NCI-H1048 (cell line): Measurements from ENCODE around the gene AGRP.

Experiments used
- DNase-seq: peaks from one replicate; lab custom pipeline; 2025; lab: John Stamatoyannopoulos, UW

AGRP gene

DNA sequence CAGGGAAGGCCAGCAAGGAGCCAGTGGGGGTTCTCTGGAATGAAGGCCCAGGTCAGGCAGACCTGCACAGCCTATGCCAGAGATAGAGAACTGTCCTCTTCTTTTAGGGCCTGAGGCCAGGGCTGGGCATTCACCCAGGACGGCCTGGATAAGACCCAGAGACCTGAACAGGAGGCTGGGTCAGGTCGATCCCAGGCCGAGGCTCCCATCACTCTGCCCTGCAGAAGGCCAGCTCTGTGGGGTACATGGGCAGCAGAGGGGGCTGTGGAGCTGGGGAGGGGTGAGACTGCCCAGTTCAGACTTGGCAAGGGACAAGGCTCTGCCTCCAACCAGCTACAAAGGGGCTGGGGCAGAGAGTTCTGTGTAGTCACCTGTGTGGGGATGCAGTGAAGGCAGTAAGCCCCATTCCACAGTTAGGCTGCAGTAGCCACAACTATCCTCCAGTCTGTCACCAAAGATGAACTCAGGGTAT lies 37.9 kb downstream of the AGRP start:
- DNase-seq: no peak

DNA sequence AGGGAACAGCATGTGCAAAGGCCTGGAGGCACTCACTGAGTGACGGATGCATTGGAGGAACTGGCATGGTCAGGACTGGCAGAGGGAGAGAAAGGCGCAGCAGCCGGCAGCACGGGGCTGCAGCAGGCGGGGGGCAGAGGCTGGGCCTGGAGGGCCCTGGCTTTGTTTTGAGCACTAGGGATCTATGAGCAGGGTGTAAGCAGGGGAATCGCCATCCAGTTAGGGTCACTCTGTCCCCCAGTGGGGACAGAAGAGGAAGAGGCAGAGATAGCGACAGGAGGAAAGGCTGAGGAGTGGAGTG lies 38.3 kb downstream of the AGRP start:
- no peak for DNase-seq

DNA sequence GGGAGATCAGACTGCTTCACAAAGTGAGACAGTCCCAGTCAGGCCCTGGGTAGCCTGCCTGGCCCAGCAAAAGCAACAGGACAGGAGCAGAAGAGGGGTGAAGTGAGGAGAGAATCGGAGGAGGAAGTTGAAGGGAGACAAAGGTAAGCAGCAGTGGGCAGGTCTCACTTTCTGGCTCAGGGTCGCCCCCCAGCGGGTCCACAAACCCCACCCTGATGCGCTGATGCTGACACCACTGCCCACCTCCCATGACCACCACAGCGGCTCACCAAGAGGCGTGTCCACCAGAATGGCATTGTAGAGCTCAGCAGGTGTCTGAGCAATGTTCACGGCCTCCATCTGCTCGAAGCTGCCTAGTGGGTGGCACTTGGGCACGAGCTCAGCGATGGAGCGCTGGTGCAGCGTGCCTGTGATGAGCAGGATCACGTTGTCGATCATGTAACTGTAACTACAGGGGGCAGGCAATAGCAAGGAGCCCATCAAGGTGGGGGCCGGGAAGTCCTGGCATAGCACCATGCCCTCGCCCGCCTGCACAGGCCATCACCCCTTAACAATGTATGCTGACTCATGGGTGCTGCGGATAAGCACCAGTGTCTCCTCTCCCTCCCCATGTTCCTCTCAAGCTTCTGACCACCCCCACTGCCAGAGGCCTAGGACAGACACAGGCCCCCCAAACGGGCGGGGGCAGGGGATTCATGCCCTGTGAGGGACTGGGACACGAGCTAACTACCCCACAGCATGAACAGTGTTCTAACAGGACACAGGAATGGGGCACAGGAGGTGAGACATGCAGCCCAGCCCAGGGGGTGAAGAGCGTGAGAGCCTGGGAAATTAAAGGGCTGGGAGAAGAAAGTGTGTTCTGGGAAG lies 38.9 kb downstream of the AGRP start:
- no peak for DNase-seq

DNA sequence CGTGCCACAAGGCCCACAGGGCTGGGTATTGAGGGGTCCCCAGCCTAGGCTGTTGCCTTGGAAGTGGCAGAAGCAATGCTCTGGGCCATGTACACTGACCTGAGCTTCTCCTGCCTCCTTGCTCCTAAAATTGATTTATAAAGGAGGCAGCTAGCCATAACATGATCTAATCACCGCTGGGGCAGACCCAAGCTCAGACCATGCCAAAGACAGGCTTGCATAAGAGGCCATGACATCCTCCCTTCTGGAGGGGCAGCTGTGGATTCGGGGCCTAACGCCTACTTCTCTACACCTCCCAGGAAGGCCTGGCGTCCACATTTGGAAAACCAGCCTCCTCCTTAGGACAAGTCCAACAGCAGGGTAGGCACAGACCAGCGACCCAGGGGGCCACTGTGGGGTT lies 40.1 kb downstream of the AGRP start:
- no peak for DNase-seq

DNA sequence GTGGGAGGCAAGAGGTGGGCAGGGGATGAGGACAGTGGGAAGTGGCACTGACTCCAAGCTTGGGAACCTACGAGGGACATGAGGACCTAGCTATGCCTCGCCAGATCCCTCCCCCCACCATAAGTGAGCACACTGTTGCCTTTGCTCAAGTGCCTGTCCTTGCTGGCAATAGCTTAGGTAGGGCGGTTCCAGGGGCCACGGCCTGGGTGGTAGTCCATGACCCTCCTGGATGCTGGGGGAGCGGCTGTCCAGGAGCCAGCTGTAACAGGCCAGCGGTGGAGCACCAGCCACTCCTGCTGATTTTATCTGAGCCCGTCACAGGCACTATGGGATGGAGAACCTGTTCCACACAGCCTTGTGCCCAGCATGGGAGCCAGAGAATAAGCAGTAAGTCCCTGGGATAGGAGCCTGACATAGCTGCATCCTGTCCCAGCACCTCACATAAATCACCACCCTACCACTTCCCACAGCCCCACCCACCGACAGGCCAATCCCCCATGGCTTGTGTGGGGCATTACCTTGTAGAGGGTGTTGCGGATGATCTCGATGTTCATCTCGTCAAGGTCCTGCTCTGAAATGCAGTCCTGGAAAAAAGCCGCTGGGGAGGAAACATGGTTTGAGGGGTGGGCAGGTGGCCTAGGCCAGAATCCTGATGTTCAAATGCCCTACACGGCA lies 40.6 kb downstream of the AGRP start:
- DNase-seq: no peak

DNA sequence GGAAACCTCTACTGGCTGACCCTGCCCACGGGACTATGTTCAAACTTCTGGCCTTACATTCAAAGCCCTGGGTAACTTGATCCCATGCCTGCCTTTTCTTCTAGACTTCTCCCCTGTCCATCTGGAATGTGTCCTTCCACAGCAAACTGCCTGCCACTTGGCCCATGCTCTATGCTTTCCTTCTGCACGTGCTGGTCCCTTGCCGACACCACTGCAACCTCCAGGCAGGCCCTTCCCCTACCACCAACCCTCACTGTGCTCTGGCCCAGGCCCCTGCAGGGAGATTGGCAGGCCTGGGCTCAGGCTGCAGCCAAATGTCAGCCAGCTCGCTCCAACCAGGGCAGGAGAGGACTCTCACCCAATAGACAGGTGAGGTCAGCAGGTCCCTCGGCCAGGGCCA lies 41.4 kb downstream of the AGRP start:
- no peak for DNase-seq

DNA sequence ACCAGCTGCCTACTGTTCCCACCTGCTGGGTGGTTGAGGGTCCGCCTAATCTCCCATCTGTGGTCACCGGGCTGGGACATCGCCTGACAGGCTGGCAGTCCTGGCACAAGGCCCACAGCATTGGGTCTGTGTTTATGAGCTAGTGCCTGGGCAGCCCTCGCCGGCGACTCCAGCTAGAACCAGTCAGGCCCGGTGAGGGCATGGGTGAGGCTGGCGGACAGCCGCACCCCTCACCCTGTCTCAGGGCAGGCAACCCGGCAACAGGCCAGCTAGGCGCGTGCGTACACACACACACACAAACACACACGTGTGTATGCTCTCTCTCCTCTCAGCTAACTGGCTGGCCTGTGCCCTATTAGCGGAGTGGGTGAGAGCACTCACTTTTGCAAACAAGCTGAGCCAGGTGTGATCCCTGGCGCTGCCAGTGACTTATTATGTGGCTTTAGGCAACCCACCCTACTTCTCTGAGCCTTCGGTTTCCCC lies 42.0 kb downstream of the AGRP start:
- no peak for DNase-seq

DNA sequence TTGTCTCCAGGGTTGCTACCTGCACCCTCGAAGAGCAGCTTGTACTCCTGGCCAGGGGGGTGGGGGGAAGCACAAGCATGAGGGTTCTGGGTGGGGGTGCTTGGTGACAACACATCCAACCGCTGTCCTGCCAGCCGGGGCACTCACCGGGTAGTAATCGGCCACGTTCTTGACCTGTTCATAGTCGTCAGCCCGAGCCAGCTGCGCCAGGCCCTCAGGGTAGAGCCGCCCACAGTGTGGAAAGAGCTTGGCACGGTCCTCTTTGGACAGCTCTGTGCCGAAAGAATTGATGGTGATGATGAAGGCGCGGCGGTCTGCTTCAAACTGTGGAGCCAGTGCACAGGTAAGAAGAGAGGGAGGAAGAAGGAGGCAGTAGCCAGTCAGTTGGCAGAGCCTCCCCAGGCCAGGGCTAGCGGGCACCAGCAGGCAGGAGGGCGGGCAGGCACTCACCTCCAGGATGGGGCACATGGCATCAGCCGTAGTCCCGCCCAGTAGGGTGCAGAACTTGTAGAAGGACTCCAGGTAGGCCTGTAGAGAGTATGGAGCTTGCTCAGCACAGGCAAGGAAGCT lies 44.4 kb downstream of the AGRP start:
- no peak for DNase-seq

DNA sequence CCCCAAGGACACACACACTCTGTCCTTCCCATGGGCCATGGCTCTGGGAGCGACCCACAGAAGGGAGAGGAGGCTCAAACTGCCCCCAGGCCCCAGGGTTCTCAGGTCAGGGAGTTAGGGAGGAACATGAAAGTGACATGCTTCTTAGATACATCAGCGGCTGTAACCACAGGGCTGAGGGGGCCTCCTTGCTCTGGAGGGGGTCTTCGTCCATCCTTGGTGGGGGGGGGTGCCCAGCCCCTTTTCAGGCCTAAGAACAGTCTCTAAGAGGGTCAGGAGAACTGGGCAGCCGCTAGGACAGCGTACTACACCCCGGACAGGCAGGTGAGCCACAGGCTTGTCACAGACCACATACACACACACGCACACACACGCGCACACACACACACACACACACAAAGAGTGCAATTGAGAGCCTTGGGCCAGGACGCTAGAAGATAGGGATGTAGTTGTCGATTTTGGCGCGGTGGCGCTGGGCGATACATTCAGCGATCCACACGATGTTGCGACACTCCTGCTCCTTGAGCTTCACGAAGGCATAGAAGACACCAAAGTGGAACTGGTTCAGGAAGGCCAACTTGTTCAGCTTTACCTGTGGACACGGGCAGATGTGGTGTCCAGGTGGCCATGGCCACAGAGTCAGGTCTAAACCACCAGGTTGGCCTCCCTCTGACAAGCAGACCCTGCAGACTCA lies 45.1 kb downstream of the AGRP start:
- DNase-seq: no peak

DNA sequence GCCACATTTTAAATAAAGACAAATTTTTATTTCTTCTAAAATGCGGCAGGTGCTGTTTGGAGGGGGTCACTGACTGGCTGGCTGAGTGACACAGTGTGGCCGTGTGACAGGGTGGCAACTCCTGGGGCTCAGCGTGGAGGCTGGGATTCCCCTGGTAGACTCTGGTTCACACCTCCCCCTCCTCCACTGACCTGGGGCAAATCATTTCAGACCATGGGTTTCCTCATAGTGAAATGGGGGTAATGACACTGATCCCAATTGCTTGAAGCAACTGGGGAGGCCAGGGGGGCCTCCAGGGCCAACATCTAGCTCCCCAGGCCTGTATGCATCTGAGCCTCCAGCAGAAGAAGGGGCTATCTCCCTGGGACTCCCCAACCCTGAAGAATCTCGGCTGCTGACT lies 45.8 kb downstream of the AGRP start:
- DNase-seq: no peak

DNA sequence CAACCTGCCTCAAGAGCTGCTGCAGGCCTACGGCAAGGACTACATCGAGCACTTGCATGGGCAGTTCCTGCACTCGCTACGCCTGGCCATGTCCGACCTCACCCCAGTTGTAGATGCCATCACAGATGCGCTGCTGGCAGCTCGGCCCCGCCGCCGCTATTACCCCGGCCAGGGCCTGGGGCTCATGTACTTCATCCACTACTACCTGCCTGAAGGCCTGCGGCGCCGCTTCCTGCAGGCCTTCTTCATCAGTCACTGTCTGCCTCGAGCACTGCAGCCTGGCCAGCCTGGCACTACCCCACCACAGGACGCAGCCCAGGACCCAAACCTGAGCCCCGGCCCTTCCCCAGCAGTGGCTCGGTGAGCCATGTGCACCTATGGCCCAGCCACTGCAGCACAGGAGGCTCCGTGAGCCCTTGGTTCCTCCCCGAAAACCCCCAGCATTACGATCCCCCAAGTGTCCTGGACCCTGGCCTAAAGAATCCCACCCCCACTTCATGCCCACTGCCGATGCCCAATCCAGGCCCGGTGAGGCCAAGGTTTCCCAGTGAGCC lies 46.6 kb downstream of the AGRP start:
- no peak for DNase-seq

DNA sequence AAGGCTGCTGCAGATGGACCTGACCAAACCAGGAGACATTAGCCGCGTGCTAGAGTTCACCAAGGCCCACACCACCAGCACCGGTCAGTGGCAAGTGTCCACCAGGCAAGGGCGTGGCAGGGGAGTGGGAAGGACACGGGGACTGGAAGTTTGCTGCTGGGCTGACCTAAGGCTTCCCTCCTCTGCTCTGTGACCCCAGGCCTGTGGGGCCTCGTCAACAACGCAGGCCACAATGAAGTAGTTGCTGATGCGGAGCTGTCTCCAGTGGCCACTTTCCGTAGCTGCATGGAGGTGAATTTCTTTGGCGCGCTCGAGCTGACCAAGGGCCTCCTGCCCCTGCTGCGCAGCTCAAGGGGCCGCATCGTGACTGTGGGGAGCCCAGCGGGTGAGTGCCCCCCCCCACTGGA lies 47.6 kb downstream of the AGRP start:
- DNase-seq: no peak

DNA sequence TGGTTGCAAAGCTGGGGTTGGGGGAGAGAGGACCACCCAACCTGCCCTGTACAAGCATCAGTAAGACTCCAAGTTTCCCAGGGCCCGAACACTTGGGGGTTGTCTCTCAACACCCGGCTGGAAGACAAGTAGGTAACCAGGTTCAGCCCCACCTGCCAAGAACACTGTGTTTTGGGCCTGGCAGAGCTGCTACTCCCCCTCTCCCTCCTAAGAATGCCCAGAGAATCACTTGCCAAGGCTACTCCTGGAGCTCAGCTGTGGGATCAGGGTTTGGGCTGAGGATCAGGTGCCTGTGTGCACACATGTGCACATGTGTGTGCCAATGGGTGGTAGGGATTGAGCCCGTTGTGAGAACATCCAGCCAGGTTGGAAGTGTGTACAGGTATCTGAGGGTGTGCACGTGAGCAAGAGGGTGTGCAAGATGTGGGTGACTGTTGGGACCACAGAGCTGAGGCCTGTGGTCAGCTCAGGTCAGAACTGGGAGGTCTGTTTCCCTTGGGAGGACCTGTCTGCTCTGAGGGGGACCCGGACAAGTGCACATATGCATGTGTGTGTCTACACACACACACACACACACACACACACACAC lies 50.1 kb downstream of the AGRP start:
- DNase-seq: no peak
